ES-I3 (cell line): Measurements from ENCODE around the gene ASCL5.

Source experiments
- H3K36me3 ChIP-seq: 2 replicates; pipeline ENCODE4 v1.6.1; 2013; ENCODE audit warnings: mild to moderate bottlenecking, low read length, control low read depth, moderate library complexity; ENCODE audit not compliant: insufficient read depth
- H3K4me1 ChIP-seq: 2 replicates; pipeline ENCODE4 v1.6.1; 2013; ENCODE audit warnings: mild to moderate bottlenecking, control low read depth, low read length; ENCODE audit not compliant: insufficient read depth
- H3K9ac ChIP-seq: 2 replicates; pipeline ENCODE4 v1.6.1; 2013; ENCODE audit warnings: low read depth, mild to moderate bottlenecking, low read length, moderate library complexity
- H3K9me3 ChIP-seq: 2 replicates; pipeline ENCODE4 v1.6.1; 2013; ENCODE audit warnings: mild to moderate bottlenecking, low read length, moderate library complexity; ENCODE audit not compliant: control insufficient read depth, insufficient read depth

The ASCL5 gene

GRCh38 chr1:201098992-201099677 lies 27.8 kb downstream of the ASCL5 start:
- Histone ChIP-seq H3K9me3 (no peaks in the 10 kb centered on the region), H3K4me1 (no peaks in the 10 kb centered on the region), H3K36me3 (no peaks in the 10 kb centered on the region), H3K9ac (no peak overlapping the region)

- Histone ChIP-seq H3K36me3 (no peaks in the 10 kb centered on the region), H3K4me1 (no peaks in the 10 kb centered on the region), H3K9me3 (no peaks in the 10 kb centered on the region)
Measured at GRCh38 chr1:201096977-201097856, 29.8 kb downstream of the ASCL5 start.

GRCh38 chr1:201096041-201096461 lies 30.9 kb downstream of the ASCL5 start:
- no peak overlapping the region for H3K9ac ChIP-seq
- H3K36me3 ChIP-seq = no peaks in the 10 kb centered on the region
- H3K4me1 ChIP-seq = no peaks in the 10 kb centered on the region
- H3K9me3 ChIP-seq = no peaks in the 10 kb centered on the region

More at GRCh38 chr1:201096977-201097856, 29.8 kb downstream of the ASCL5 start:
- H3K9ac ChIP-seq = no peak overlapping the region

GRCh38 chr1:201095581-201095980 lies 31.4 kb downstream of the ASCL5 start:
- Histone ChIP-seq H3K4me1 (no peaks in the 10 kb centered on the region), H3K36me3 (no peaks in the 10 kb centered on the region), H3K9me3 (no peaks in the 10 kb centered on the region), H3K9ac (no peak overlapping the region)

- Histone ChIP-seq H3K9ac (no peak overlapping the region), H3K36me3 (no peaks in the 10 kb centered on the region), H3K9me3 (no peaks in the 10 kb centered on the region), H3K4me1 (no peaks in the 10 kb centered on the region)
Measured at GRCh38 chr1:201094832-201095231, 32.2 kb downstream of the ASCL5 start.

GRCh38 chr1:201093962-201094361 lies 33.0 kb downstream of the ASCL5 start:
- Histone ChIP-seq H3K4me1 (no peaks in the 10 kb centered on the region), H3K36me3 (no peaks in the 10 kb centered on the region), H3K9me3 (no peaks in the 10 kb centered on the region), H3K9ac (no peak overlapping the region)

GRCh38 chr1:201093561-201093960 lies 33.4 kb downstream of the ASCL5 start:
- H3K9me3 ChIP-seq = no peaks in the 10 kb centered on the region
- no peak overlapping the region for H3K9ac ChIP-seq
- no peaks in the 10 kb centered on the region for H3K36me3 ChIP-seq
- no peaks in the 10 kb centered on the region for H3K4me1 ChIP-seq

- Histone ChIP-seq H3K9ac (no peak overlapping the region), H3K36me3 (no peaks in the 10 kb centered on the region), H3K4me1 (no peaks in the 10 kb centered on the region), H3K9me3 (no peaks in the 10 kb centered on the region)
Measured at GRCh38 chr1:201092738-201093137, 34.2 kb downstream of the ASCL5 start.

GRCh38 chr1:201091256-201091655 lies 35.7 kb downstream of the ASCL5 start:
- no peaks in the 10 kb centered on the region for H3K36me3 ChIP-seq
- H3K9me3 ChIP-seq = no peaks in the 10 kb centered on the region
- H3K4me1 ChIP-seq = no peaks in the 10 kb centered on the region
- no peak overlapping the region for H3K9ac ChIP-seq

GRCh38 chr1:201090541-201090940 lies 36.4 kb downstream of the ASCL5 start:
- Histone ChIP-seq H3K4me1 (no peaks in the 10 kb centered on the region), H3K36me3 (no peaks in the 10 kb centered on the region), H3K9me3 (no peaks in the 10 kb centered on the region), H3K9ac (no peak overlapping the region)

- Histone ChIP-seq H3K9me3 (no peaks in the 10 kb centered on the region), H3K36me3 (no peaks in the 10 kb centered on the region), H3K9ac (no peak overlapping the region), H3K4me1 (no peaks in the 10 kb centered on the region)
Measured at GRCh38 chr1:201089596-201089995, 37.4 kb downstream of the ASCL5 start.

GRCh38 chr1:201088901-201089525 lies 38.0 kb downstream of the ASCL5 start:
- no peaks in the 10 kb centered on the region for H3K9me3 ChIP-seq
- no peaks in the 10 kb centered on the region for H3K4me1 ChIP-seq
- no peaks in the 10 kb centered on the region for H3K36me3 ChIP-seq

GRCh38 chr1:201088395-201088794 lies 38.6 kb downstream of the ASCL5 start:
- Histone ChIP-seq H3K9me3 (no peaks in the 10 kb centered on the region), H3K4me1 (no peaks in the 10 kb centered on the region), H3K9ac (no peak overlapping the region), H3K36me3 (no peaks in the 10 kb centered on the region)

More at GRCh38 chr1:201088901-201089525, 38.0 kb downstream of the ASCL5 start:
- H3K9ac ChIP-seq = no peak overlapping the region

GRCh38 chr1:201085902-201086735 lies 40.9 kb downstream of the ASCL5 start:
- no peaks in the 10 kb centered on the region for H3K36me3 ChIP-seq
- no peak overlapping the region for H3K9ac ChIP-seq
- no peaks in the 10 kb centered on the region for H3K9me3 ChIP-seq
- H3K4me1 ChIP-seq = no peaks in the 10 kb centered on the region
